Kidney epithelial cell (primary cell): ENCODE results near the gene SMAD7. TPM values are rescaled to one million over a fixed set of nuclear protein-coding genes. Genes with fewer than 3 reads are reported as not detected.

Experiments
- DNase-seq: peaks from one replicate; pipeline ENCODE4 v3.0.0-alpha.2; 2010; ENCODE audit warnings: low read depth
- H3K27me3 ChIP-seq: 2 replicates; pipeline ENCODE4 v1.6.0; 2011; ENCODE audit warnings: low read length; ENCODE audit not compliant: control insufficient read depth, insufficient read depth
- H3K36me3 ChIP-seq: 2 replicates; pipeline ENCODE4 v1.5.1; 2011; ENCODE audit warnings: low read length; ENCODE audit not compliant: control insufficient read depth, insufficient read depth
- H3K4me3 ChIP-seq: 2 replicates; pipeline ENCODE4 v1.5.1; 2011; ENCODE audit warnings: low read depth, mild to moderate bottlenecking, control low read depth, low read length
- total RNA-seq: library from RNA; depleted of rRNA; stranded (reverse); fragments of >200 nt; gene quantifications from 2 replicates; pipeline ENCODE4 v1.2.3, GENCODE V29; 2015
- TF ChIP-seq, protein P1 (sequence below): IDR thresholded peaks from 2 replicates; pipeline ENCODE4 v1.5.1; 2011; ENCODE audit warnings: mild to moderate bottlenecking, moderate library complexity, low read length, control low read depth, inconsistent platforms; ENCODE audit not compliant: insufficient read depth, poor library complexity, severe bottlenecking

The SMAD7 gene
- total RNA-seq, 1 donor from 2014 or later = 54.3 TPM

DNA sequence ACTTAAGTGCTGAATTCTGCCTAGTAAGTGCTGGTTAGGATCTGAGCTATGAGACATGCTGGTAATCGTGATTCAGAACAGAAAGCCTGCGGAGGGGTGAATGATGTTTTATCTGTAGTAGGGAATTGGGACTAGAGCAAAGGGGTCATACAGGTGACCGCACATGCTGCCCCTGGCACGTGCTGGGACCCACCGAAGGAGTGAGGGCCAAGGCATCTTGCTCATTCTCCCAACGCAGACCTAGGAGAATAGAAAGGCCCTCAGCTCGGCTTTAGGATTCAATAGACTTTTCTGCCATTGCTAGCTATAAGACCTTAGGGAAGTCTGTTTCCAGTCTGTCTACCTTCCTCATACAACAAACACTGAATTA lies 8.8 kb upstream of the SMAD7 start:
- TF ChIP-seq, protein P1, sequence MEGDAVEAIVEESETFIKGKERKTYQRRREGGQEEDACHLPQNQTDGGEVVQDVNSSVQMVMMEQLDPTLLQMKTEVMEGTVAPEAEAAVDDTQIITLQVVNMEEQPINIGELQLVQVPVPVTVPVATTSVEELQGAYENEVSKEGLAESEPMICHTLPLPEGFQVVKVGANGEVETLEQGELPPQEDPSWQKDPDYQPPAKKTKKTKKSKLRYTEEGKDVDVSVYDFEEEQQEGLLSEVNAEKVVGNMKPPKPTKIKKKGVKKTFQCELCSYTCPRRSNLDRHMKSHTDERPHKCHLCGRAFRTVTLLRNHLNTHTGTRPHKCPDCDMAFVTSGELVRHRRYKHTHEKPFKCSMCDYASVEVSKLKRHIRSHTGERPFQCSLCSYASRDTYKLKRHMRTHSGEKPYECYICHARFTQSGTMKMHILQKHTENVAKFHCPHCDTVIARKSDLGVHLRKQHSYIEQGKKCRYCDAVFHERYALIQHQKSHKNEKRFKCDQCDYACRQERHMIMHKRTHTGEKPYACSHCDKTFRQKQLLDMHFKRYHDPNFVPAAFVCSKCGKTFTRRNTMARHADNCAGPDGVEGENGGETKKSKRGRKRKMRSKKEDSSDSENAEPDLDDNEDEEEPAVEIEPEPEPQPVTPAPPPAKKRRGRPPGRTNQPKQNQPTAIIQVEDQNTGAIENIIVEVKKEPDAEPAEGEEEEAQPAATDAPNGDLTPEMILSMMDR = no peak

DNA sequence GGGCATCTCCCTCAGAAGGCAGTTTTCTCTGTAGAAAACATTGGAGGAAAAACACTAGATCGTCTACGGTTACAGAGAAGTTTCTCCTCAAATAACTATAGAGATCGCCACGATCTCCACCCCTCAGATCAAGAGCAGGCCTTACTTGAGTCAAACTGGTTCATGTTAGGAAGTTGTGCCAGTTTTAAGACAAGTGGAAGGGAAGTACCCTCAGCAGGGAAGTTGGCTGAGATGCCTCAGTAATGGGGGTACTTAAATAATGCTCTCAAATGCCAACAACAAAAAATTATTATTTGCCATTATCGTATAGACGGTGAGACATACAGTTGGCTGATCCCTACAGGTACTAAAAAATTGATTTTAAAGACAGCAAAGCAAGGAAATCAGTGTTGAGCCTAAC lies 8.2 kb upstream of the SMAD7 start:
- TF ChIP-seq, protein P1 = no peak
- Histone ChIP-seq H3K36me3 (no peaks in the 10 kb centered on the region), H3K27me3 (no peaks in the 10 kb centered on the region), H3K4me3 (no peak overlapping the region)
- DNase-seq = no peak

More for the DNA sequence above, 8.8 kb upstream of the SMAD7 start:
- no peaks in the 10 kb centered on the region for H3K27me3 ChIP-seq
- DNase-seq = no peak
- H3K4me3 ChIP-seq = no peak overlapping the region
- H3K36me3 ChIP-seq = no peaks in the 10 kb centered on the region

DNA sequence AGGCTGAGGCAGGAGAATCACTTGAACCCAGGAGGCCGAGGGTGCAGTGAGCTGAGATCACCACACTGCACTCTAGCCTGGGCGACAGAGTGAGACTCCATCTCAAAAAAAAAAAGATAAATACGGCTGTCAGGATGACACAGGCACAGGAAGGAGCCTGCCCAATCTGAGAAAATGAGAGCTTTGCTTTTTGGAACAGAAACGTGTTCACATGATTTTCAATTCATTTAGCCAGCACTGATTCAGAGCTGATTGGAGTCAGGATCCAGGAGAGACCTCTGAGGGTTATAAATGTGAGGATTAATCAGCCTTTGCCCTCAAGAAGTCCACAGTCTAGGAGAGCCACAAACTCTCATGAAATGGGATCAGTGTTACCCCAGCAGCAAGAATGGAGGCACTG lies 6.9 kb upstream of the SMAD7 start:
- no peak for DNase-seq
- Histone ChIP-seq H3K4me3 (no peak overlapping the region), H3K27me3 (no peaks in the 10 kb centered on the region), H3K36me3 (no peaks in the 10 kb centered on the region)
- TF ChIP-seq, protein P1 = no peak

DNA sequence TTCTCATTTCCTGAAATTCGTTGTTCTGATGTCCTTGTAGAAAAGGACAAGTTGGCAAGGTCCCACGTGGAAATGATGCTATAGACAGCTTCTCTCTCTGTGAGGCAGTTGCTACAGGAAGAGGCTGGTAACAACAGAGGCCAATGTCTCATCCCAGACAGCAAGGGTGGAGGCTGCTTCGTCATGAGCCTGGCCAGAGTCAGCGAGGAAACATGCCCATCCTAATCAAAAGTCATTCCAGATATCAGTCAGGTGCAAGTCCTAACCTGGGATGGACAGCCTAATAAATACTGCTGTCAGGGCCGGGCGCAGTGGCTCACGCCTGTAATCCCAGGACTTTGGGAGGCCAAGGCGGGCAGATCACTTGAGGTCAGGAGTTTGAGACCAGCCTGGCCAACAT lies 6.4 kb upstream of the SMAD7 start:
- Histone ChIP-seq H3K27me3 (no peaks in the 10 kb centered on the region), H3K4me3 (no peak overlapping the region), H3K36me3 (no peaks in the 10 kb centered on the region)
- TF ChIP-seq, protein P1 = no peak
- DNase-seq = no peak

DNA sequence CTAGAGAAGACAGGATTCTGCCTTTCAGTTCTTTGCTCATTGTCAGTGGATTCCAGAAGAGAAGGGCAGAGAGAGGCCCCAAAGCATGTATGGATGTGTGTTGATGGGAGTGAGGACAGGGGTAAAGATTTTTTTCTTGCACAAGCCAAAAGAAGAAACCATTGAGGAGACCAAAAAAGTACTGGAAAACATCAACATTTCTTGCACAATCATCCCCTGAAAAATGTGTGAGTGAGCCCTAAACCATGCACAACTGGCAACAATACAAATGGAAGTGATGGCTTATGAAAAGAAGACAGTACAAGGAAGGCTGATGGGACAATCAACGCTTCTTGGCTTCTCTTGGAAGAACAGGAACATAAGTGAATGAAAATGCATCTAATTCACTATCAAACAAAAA lies 5.6 kb upstream of the SMAD7 start:
- H3K36me3 ChIP-seq = no peaks in the 10 kb centered on the region
- TF ChIP-seq, protein P1 = no peak
- DNase-seq = no peak
- no peaks in the 10 kb centered on the region for H3K27me3 ChIP-seq
- H3K4me3 ChIP-seq = no peak overlapping the region

DNA sequence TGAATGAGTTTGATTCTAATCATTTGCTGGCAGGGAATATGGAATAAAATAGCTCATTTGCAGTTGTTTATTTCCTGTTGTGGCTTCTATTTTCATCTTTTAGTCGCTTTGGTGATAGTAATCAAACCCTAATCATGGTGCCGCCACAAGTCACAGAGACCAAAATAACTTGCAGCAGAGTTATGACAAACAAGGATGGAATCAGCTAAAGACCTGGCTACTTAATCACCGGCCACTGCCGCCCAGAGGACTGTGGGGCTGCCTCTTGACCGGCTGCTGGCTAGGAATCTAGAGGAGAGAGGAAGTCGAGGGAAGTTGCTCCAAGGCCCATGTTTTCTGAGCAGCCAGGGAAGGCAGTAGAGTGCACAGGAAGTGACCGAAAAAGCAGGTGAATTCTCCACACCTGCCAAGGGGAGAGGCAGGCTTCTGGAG lies 5.1 kb upstream of the SMAD7 start:
- H3K4me3 ChIP-seq = no peak overlapping the region
- no peak for DNase-seq
- TF ChIP-seq, protein P1 = peak; percentile 13
- H3K27me3 ChIP-seq = no peaks in the 10 kb centered on the region
- no peaks in the 10 kb centered on the region for H3K36me3 ChIP-seq
